ENCODE data around the gene EPB42. TPM values are rescaled to one million over a fixed set of nuclear protein-coding genes. Genes with fewer than 3 reads are reported as not detected.

Gene EPB42
- polyA plus RNA-seq, 1 of the 3 experiments (the other 2 are of a cell fraction): not detected

DNA sequence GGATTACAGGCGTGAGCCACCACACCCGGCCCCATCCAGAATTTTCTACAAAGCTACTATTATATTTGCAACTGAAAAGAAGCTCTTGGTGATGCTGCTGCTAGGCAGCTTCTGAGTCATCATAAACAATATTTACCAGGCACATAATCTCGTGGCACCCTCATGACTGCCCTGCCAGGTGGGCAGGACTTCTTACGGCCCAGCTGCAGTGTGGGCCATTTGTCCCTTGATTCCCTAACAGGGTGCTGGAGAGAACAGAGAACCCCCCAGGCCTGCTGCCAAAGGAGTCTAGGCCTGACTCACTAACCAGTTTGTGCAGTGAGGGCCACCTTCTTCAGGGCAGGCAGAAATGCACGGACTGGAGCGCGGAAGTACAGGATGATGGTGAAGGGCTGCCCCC is 4.9 kb downstream of the EPB42 start (continued):
- TF ChIP-seq, protein P1, sequence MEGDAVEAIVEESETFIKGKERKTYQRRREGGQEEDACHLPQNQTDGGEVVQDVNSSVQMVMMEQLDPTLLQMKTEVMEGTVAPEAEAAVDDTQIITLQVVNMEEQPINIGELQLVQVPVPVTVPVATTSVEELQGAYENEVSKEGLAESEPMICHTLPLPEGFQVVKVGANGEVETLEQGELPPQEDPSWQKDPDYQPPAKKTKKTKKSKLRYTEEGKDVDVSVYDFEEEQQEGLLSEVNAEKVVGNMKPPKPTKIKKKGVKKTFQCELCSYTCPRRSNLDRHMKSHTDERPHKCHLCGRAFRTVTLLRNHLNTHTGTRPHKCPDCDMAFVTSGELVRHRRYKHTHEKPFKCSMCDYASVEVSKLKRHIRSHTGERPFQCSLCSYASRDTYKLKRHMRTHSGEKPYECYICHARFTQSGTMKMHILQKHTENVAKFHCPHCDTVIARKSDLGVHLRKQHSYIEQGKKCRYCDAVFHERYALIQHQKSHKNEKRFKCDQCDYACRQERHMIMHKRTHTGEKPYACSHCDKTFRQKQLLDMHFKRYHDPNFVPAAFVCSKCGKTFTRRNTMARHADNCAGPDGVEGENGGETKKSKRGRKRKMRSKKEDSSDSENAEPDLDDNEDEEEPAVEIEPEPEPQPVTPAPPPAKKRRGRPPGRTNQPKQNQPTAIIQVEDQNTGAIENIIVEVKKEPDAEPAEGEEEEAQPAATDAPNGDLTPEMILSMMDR (IDR thresholded peaks at IDR 0.05): no peak
- TF ChIP-seq, protein P2, sequence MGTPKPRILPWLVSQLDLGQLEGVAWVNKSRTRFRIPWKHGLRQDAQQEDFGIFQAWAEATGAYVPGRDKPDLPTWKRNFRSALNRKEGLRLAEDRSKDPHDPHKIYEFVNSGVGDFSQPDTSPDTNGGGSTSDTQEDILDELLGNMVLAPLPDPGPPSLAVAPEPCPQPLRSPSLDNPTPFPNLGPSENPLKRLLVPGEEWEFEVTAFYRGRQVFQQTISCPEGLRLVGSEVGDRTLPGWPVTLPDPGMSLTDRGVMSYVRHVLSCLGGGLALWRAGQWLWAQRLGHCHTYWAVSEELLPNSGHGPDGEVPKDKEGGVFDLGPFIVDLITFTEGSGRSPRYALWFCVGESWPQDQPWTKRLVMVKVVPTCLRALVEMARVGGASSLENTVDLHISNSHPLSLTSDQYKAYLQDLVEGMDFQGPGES (IDR thresholded peaks at IDR 0.05; ENCODE audit: low read depth, low read length): no peak
- TF ChIP-seq, protein P3, sequence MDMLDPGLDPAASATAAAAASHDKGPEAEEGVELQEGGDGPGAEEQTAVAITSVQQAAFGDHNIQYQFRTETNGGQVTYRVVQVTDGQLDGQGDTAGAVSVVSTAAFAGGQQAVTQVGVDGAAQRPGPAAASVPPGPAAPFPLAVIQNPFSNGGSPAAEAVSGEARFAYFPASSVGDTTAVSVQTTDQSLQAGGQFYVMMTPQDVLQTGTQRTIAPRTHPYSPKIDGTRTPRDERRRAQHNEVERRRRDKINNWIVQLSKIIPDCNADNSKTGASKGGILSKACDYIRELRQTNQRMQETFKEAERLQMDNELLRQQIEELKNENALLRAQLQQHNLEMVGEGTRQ (IDR thresholded peaks at IDR 0.05; ENCODE audit: borderline replicate concordance, low read depth, low read length): no peak
- TF ChIP-seq, protein P4, sequence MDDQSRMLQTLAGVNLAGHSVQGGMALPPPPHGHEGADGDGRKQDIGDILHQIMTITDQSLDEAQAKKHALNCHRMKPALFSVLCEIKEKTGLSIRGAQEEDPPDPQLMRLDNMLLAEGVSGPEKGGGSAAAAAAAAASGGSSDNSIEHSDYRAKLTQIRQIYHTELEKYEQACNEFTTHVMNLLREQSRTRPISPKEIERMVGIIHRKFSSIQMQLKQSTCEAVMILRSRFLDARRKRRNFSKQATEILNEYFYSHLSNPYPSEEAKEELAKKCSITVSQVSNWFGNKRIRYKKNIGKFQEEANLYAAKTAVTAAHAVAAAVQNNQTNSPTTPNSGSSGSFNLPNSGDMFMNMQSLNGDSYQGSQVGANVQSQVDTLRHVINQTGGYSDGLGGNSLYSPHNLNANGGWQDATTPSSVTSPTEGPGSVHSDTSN (IDR thresholded peaks at IDR 0.05): no peak

DNA sequence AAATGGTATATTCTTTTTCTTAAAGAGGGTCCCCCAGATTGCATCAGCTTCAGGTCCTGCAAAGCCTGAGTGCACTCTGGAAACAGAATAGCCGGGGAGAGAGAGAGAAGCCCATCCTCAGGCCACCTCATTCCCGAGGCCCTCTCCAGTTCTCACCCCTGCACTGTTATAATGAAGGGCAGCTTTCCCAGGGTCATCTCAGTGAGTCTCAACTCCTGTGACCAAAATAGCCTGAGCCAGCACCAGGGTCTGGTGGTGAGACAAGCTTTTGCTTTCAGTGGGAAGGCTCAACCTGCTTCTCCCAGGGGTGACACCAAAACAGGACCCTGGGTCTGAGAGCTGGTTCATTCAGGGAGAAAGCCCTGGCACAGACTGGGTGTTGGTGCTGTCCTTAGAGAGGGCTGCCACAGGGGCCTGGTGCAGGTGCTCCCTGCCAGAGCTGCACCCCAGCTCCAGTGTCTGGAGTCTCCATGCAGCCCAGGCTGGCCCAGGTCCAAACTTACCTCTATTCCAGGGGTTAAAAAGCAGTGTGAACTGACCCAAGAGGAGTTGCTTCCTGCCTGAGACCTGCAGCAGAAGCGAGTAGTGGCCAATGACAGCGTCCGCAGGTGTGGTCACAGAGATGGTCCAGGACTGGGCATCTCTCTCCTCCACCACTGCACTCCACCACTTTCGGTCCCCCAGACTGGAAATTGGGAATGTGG is 6.1 kb downstream of the EPB42 start:
- H3K9me2 ChIP-seq: no peaks in the 10 kb centered on the region
- H3K4me2 ChIP-seq: no peak overlapping the region
- no peaks in the 10 kb centered on the region for H3F3A ChIP-seq (replicated peaks; ENCODE audit: insufficient read depth)
- H4K20me1 ChIP-seq (ENCODE audit: insufficient read depth): no peaks in the 10 kb centered on the region
- peaks cover 8% of the 10 kb centered on the region; the same call in 1 of the 2 replicates for H3K27me3 ChIP-seq (ENCODE audit: insufficient read depth)
- 74% methylated on average over 6 of the region's 6 CpGs for WGBS (ENCODE audit: low lambda C conversion rate)
- no peak overlapping the region for H3K27ac ChIP-seq (ENCODE audit: low read depth in 2 of 2, low read length in 1 of 2)
- CTCF ChIA-PET: interaction anchor here (1.1 to 11.9 kb wide), 6 partner anchors 11 to 70 kb away, joined by 3 to 70 read pairs (median 14); partner anchors contain the start of gene CCNDBP1
- no peak overlapping the region for H3K9ac ChIP-seq
- TF ChIP-seq EP300 (IDR thresholded peaks at IDR 0.05; ENCODE audit: borderline replicate concordance in 1 of 2, low read depth in 1 of 2, low read length in 1 of 2): no peak
- TF ChIP-seq MXI1 (IDR thresholded peaks at IDR 0.05; ENCODE audit: low read depth, low read length): no peak
- no peak for TF ChIP-seq NRF1 (IDR thresholded peaks at IDR 0.05; ENCODE audit: low read depth, low read length)
- TF ChIP-seq TEAD4 (IDR thresholded peaks at IDR 0.05; ENCODE audit: borderline replicate concordance, insufficient read depth): no peak
- no peak for TF ChIP-seq EZH2phosphoT487 (IDR thresholded peaks at IDR 0.05; ENCODE audit: borderline replicate concordance, low read depth)
- TF ChIP-seq, protein P5, sequence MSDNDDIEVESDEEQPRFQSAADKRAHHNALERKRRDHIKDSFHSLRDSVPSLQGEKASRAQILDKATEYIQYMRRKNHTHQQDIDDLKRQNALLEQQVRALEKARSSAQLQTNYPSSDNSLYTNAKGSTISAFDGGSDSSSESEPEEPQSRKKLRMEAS (IDR thresholded peaks at IDR 0.05; ENCODE audit: low read depth): no peak
- no peak for TF ChIP-seq FOSL2 (IDR thresholded peaks at IDR 0.05; ENCODE audit: borderline replicate concordance, low read depth)
- TF ChIP-seq TAF1 (IDR thresholded peaks at IDR 0.05; ENCODE audit: borderline replicate concordance, low read depth, low read length): no peak
- no peak for TF ChIP-seq RFX5 (IDR thresholded peaks at IDR 0.05; ENCODE audit: low read length)
- TF ChIP-seq, protein P4 (IDR thresholded peaks at IDR 0.05): no peak
- no peak for TF ChIP-seq SIN3A (IDR thresholded peaks at IDR 0.05; ENCODE audit: borderline replicate concordance, low read depth, low read length)
- no peak for TF ChIP-seq ELF1 (IDR thresholded peaks at IDR 0.05)
- no peak for TF ChIP-seq RCOR1 (IDR thresholded peaks at IDR 0.05; ENCODE audit: low read length)
- TF ChIP-seq, protein P6, sequence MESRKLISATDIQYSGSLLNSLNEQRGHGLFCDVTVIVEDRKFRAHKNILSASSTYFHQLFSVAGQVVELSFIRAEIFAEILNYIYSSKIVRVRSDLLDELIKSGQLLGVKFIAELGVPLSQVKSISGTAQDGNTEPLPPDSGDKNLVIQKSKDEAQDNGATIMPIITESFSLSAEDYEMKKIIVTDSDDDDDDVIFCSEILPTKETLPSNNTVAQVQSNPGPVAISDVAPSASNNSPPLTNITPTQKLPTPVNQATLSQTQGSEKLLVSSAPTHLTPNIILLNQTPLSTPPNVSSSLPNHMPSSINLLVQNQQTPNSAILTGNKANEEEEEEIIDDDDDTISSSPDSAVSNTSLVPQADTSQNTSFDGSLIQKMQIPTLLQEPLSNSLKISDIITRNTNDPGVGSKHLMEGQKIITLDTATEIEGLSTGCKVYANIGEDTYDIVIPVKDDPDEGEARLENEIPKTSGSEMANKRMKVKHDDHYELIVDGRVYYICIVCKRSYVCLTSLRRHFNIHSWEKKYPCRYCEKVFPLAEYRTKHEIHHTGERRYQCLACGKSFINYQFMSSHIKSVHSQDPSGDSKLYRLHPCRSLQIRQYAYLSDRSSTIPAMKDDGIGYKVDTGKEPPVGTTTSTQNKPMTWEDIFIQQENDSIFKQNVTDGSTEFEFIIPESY (IDR thresholded peaks at IDR 0.05; ENCODE audit: borderline replicate concordance, low read depth): no peak
- TF ChIP-seq YY1 (IDR thresholded peaks at IDR 0.05; ENCODE audit: low read depth): no peak
- no peak for TF ChIP-seq NFIC (IDR thresholded peaks at IDR 0.05; ENCODE audit: borderline replicate concordance)
- no peak for TF ChIP-seq GATA2 (CRISPR knock-in tag; IDR thresholded peaks at IDR 0.05)
- no peak for DNase-seq
- no peaks in the 10 kb centered on the region for H3K79me2 ChIP-seq (ENCODE audit: insufficient read depth)
- peaks cover 0 to 11% of the 10 kb centered on the region in 2 experiments; a peak in 1 of 4 replicates for H3K4me1 ChIP-seq (ENCODE audit: control insufficient read depth in 1 of 2, insufficient read depth in 2 of 2, low read depth in 1 of 2, low read length in 1 of 2)
- no peak overlapping the region for H2AFZ ChIP-seq (ENCODE audit: low read depth)
- POLR2A ChIA-PET: no interaction called here
- no peaks in the 10 kb centered on the region for H3K36me3 ChIP-seq (replicated peaks in 1 of 2; ENCODE audit: control insufficient read depth in 1 of 2, insufficient read depth in 2 of 2, low read length in 1 of 2)
- H3K4me3 ChIP-seq (ENCODE audit: low read depth in 2 of 2, low read length in 1 of 2): no peak overlapping the region
- no peaks in the 10 kb centered on the region for H3K9me3 ChIP-seq
